H1 (cell line): ENCODE measurements around the gene ZNF366. TPM values are rescaled to one million over a fixed set of nuclear protein-coding genes. Genes with fewer than 3 reads are reported as not detected.

Source experiments
- CTCF ChIA-PET: fragments of 300-600 bp; sonication (Branson Sonifier 250); formaldehyde crosslinking; loops from one replicate; lab custom pipeline; 2021; ENCODE audit not compliant: partially characterized antibody; lab: Charles Lee
- POLR2A ChIA-PET: fragments of 300-600 bp; sonication (Branson Sonifier 250); formaldehyde crosslinking; loops from one replicate; lab custom pipeline; 2021; ENCODE audit warnings: inconsistent platforms; ENCODE audit not compliant: partially characterized antibody; lab: Charles Lee
- DNase-seq, 2 experiments: peaks; one replicate each; pipeline versions ENCODE4 v3.0.0 to v3.0.0-alpha.2; 2010 to 2022; ENCODE audit warnings: low spot score in 2 of 2, low read depth in 1 of 2, mixed read lengths in 1 of 2
- FAIRE-seq: peaks from 2 replicates; lab custom pipeline; 2011; peaks lifted over from hg19 to GRCh38; lab: Jason Lieb, UNC
- H2AFZ ChIP-seq: 2 replicates; pipeline ENCODE4 v1.8.1; 2012; ENCODE audit warnings: low read length, inconsistent platforms
- H2AK5ac ChIP-seq: 2 replicates; pipeline ENCODE4 v1.6.1; 2013; ENCODE audit warnings: low read depth, low read length
- H2BK120ac ChIP-seq: replicated peaks from 2 replicates; pipeline ENCODE3; 2013; ENCODE audit warnings: low read depth, low read length, inconsistent platforms
- H2BK12ac ChIP-seq: 2 replicates; pipeline ENCODE4 v1.6.1; 2013; ENCODE audit warnings: low read depth, low read length
- H2BK15ac ChIP-seq: 2 replicates; pipeline ENCODE4 v1.6.1; 2013; ENCODE audit warnings: low read length
- H2BK20ac ChIP-seq: 2 replicates; pipeline ENCODE4 v1.6.1; 2013; ENCODE audit warnings: low read length
- H2BK5ac ChIP-seq: 2 replicates; pipeline ENCODE4 v1.6.1; 2013; ENCODE audit warnings: low read depth, low read length
- H3K14ac ChIP-seq: 2 replicates; pipeline ENCODE4 v1.6.1; 2013; ENCODE audit warnings: inconsistent platforms; ENCODE audit not compliant: insufficient read length
- H3K18ac ChIP-seq: 2 replicates; pipeline ENCODE4 v1.6.1; 2013; ENCODE audit warnings: low read length; ENCODE audit errors: extremely low read depth
- H3K23ac ChIP-seq: 2 replicates; pipeline ENCODE4 v1.6.1; 2013; ENCODE audit warnings: inconsistent platforms; ENCODE audit not compliant: insufficient read length
- H3K23me2 ChIP-seq: 2 replicates; pipeline ENCODE4 v1.6.1; 2013; ENCODE audit warnings: low read depth, low read length
- H3K27ac ChIP-seq: 2 replicates; pipeline ENCODE4 v1.6.1; 2011; ENCODE audit warnings: low read depth, low read length, inconsistent platforms
- H3K27me3 ChIP-seq, 4 experiments: replicated peaks in 1 of 4; 1 replicate in 1 of 4; 2 replicates in 3 of 4; pipeline versions ENCODE4 v1.6.1 to v1.8.1; 2011 to 2013; ENCODE audit warnings: low read length in 3 of 4, mild to moderate bottlenecking in 3 of 4, inconsistent platforms in 2 of 4, mixed read lengths in 2 of 4, moderate library complexity in 1 of 4; ENCODE audit not compliant: control insufficient read depth in 3 of 4, insufficient read depth in 3 of 4; ENCODE audit errors: extremely low read depth in 1 of 4
- H3K36me3 ChIP-seq, 4 experiments: 2 replicates each; pipeline versions ENCODE4 v1.6.1 to v1.8.1; 2011 to 2013; ENCODE audit warnings: mild to moderate bottlenecking in 4 of 4, low read length in 3 of 4, moderate library complexity in 2 of 4, control low read depth in 1 of 4, inconsistent platforms in 1 of 4; ENCODE audit not compliant: insufficient read depth in 4 of 4, control insufficient read depth in 2 of 4
- H3K4ac ChIP-seq: replicated peaks from 2 replicates; pipeline ENCODE3; 2013; ENCODE audit warnings: low read length, low read depth, mixed read lengths, inconsistent platforms; ENCODE audit not compliant: insufficient read length
- H3K4me1 ChIP-seq, 4 experiments: replicated peaks in 1 of 4; 1 replicate in 1 of 4; 2 replicates in 3 of 4; pipeline versions ENCODE4 v1.6.1 to v1.8.1; 2011 to 2013; ENCODE audit warnings: low read length in 3 of 4, inconsistent platforms in 2 of 4, mixed read lengths in 1 of 4; ENCODE audit not compliant: insufficient read depth in 4 of 4, control insufficient read depth in 3 of 4
- H3K4me2 ChIP-seq, 2 experiments: 2 replicates each; pipeline versions ENCODE4 v1.6.1 to v1.8.1; 2011 to 2013; ENCODE audit warnings: low read depth in 2 of 2, low read length in 2 of 2, control low read depth in 1 of 2, inconsistent platforms in 1 of 2, mild to moderate bottlenecking in 1 of 2; ENCODE audit not compliant: insufficient read depth in 1 of 2
- H3K4me3 ChIP-seq, 4 experiments: fragments of 200-600, 300-600 bp in 1 of 4; sonication (generic), shearing (Covaris generic), sonication (Bioruptor Twin) in 1 of 4; 2 replicates each; pipeline versions ENCODE4 v1.5.1 to v1.8.1; 2011 to 2016; ENCODE audit warnings: low read length in 4 of 4, low read depth in 3 of 4, control low read depth in 2 of 4, inconsistent platforms in 2 of 4, mild to moderate bottlenecking in 2 of 4, mixed read lengths in 1 of 4, moderate library complexity in 1 of 4; ENCODE audit not compliant: insufficient read depth in 2 of 4; ENCODE audit errors: extremely low read depth in 1 of 4
- H3K56ac ChIP-seq: replicated peaks from 2 replicates; pipeline ENCODE3; 2013; ENCODE audit warnings: low read depth, mild to moderate bottlenecking, mixed read lengths, low read length, inconsistent platforms; ENCODE audit not compliant: insufficient read length
- H3K79me1 ChIP-seq: 2 replicates; pipeline ENCODE4 v1.6.1; 2013; ENCODE audit warnings: low read depth, low read length, control low read depth
- H3K79me2 ChIP-seq, 2 experiments: 2 replicates each; pipeline versions ENCODE4 v1.6.1 to v1.8.1; 2012 to 2013; ENCODE audit warnings: low read length in 2 of 2, mild to moderate bottlenecking in 2 of 2, inconsistent platforms in 1 of 2; ENCODE audit not compliant: insufficient read depth in 2 of 2, control insufficient read depth in 1 of 2
- H3K9ac ChIP-seq, 4 experiments: replicated peaks in 1 of 4; 1 replicate in 1 of 4; 2 replicates in 3 of 4; pipeline versions ENCODE4 v1.6.1 to v1.8.1; 2011 to 2013; ENCODE audit warnings: low read depth in 3 of 4, low read length in 3 of 4, control low read depth in 2 of 4, mild to moderate bottlenecking in 2 of 4, moderate library complexity in 2 of 4, inconsistent platforms in 1 of 4; ENCODE audit errors: extremely low read depth in 1 of 4
- H3K9me3 ChIP-seq, 2 experiments: 2 replicates each; pipeline versions ENCODE4 v1.6.1 to v1.8.1; 2012 to 2013; ENCODE audit warnings: mild to moderate bottlenecking in 2 of 2, moderate library complexity in 2 of 2, control low read depth in 1 of 2, inconsistent platforms in 1 of 2, low read depth in 1 of 2, low read length in 1 of 2, mixed read lengths in 1 of 2; ENCODE audit not compliant: insufficient read depth in 2 of 2
- H4K20me1 ChIP-seq, 2 experiments: replicated peaks in 1 of 2; 2 replicates each; pipeline versions ENCODE3 to v1.8.1; 2011 to 2013; ENCODE audit warnings: inconsistent platforms in 2 of 2, low read length in 2 of 2, mild to moderate bottlenecking in 1 of 2; ENCODE audit not compliant: insufficient read depth in 2 of 2, control insufficient read depth in 1 of 2
- H4K5ac ChIP-seq: 2 replicates; pipeline ENCODE4 v1.6.1; 2013; ENCODE audit warnings: low read length, low read depth, mixed read lengths, inconsistent platforms; ENCODE audit not compliant: insufficient read length
- H4K8ac ChIP-seq: 2 replicates; pipeline ENCODE4 v1.8.0; 2013; ENCODE audit warnings: mild to moderate bottlenecking, moderate library complexity, low read length, inconsistent platforms; ENCODE audit not compliant: insufficient read depth; ENCODE audit errors: extremely low read depth
- H4K91ac ChIP-seq: replicated peaks from 2 replicates; pipeline ENCODE3; 2013; ENCODE audit warnings: low read length, mixed read lengths, inconsistent platforms; ENCODE audit not compliant: insufficient read length
- ATF3 ChIP-seq: IDR thresholded peaks from 2 replicates; pipeline ENCODE4 v1.6.1; 2011; ENCODE audit warnings: low read depth, mild to moderate bottlenecking, low read length; ENCODE audit not compliant: insufficient read depth
- CBX8 ChIP-seq: fragments of 300-800, 300-1000 bp; sonication (generic); IDR thresholded peaks from 2 replicates; pipeline ENCODE4 v1.7.1; 2016; ENCODE audit warnings: low read depth, low read length, borderline replicate concordance
- CHD1 ChIP-seq: IDR thresholded peaks from 2 replicates; pipeline ENCODE4 v1.6.1; 2012; ENCODE audit warnings: low read depth, low read length, improper control_type of control experiment
- E2F6 ChIP-seq: IDR thresholded peaks from 2 replicates; pipeline ENCODE4 v1.6.1; 2012; ENCODE audit warnings: inconsistent platforms
- EGR1 ChIP-seq: IDR thresholded peaks from 2 replicates; pipeline ENCODE4 v1.6.1; 2011; ENCODE audit warnings: low read depth, low read length, borderline replicate concordance
- FOSL1 ChIP-seq: IDR thresholded peaks from 2 replicates; pipeline ENCODE4 v1.6.1; 2011; ENCODE audit warnings: mild to moderate bottlenecking, low read depth, low read length, moderate library complexity; ENCODE audit not compliant: insufficient read depth
- GABPA ChIP-seq: IDR thresholded peaks from 2 replicates; pipeline ENCODE4 v1.6.1; 2011; ENCODE audit warnings: mild to moderate bottlenecking, low read length, moderate library complexity, borderline replicate concordance; ENCODE audit not compliant: insufficient read depth
- HDAC6 ChIP-seq: IDR thresholded peaks from one replicate; pipeline ENCODE4 v1.7.1; 2012; ENCODE audit warnings: low read depth, mild to moderate bottlenecking, inconsistent platforms, low read length, moderate library complexity
- RFX5 ChIP-seq: IDR thresholded peaks from 2 replicates; pipeline ENCODE4 v1.6.1; 2011; ENCODE audit warnings: low read depth, low read length, improper control_type of control experiment, borderline replicate concordance
- SIRT6 ChIP-seq: IDR thresholded peaks from one replicate; pipeline ENCODE4 v1.7.1; 2012; ENCODE audit warnings: low read length, inconsistent platforms
- WGBS, 2 experiments: shearing (Covaris generic) in 1 of 2; methylation state at CpG; one replicate each; pipeline versions ENCODE4 v1.1.6 to v1.1.7; 2013 to 2015; ENCODE audit warnings: low lambda C conversion rate in 2 of 2, mixed read lengths in 2 of 2, inconsistent platforms in 1 of 2, low coverage in 1 of 2, missing lambda C conversion rate in 1 of 2; ENCODE audit not compliant: insufficient replicate concordance in 2 of 2, insufficient coverage in 1 of 2, insufficient read length in 1 of 2; ENCODE audit errors: extremely low coverage in 1 of 2, missing lambda C conversion rate in 1 of 2; 5-methylcytosine and 5-hydroxymethylcytosine counted together
- long read RNA-seq, 2 experiments: library from RNA in 1 of 2; library from capped mRNA in 1 of 2; stranded (forward); transcript quantifications; one replicate each; pipeline ENCODE4 v2.0.0, GENCODE V29; 2021; ENCODE audit warnings: inconsistent platforms in 1 of 2
- polyA minus RNA-seq, 3 experiments: library from RNA; depleted of rRNA, polyadenylated mRNA; stranded (reverse); fragments of >200 nt; gene quantifications; 1 replicate in 2 of 3; 2 replicates in 1 of 3; pipeline ENCODE4 v1.2.3, GENCODE V29; 2011
- polyA plus RNA-seq, 7 experiments: library from polyadenylated mRNA; depleted of rRNA in 3 of 7; stranded (reverse) in 5 of 7; unstranded in 2 of 7; fragments of >200 nt in 5 of 7; fragments of 200-250 nt in 2 of 7; gene quantifications; 1 replicate in 5 of 7; 2 replicates in 1 of 7; 4 replicates in 1 of 7; pipeline versions ENCODE4 v1.2.1 to v1.2.3, GENCODE V29; 2011 to 2013; ENCODE audit warnings: missing spikeins in 2 of 7, mixed read lengths in 2 of 7
- total RNA-seq: library from RNA; stranded (reverse); fragmentation: NEBNext Ultra II Directional; extraction: Animal tissue kit (Norgen Biotek cat#: 25700); gene quantifications from 2 replicates; pipeline ENCODE4 v1.2.1, GENCODE V29; 2021

The ZNF366 gene
- total RNA-seq (not detected in 2 replicates), polyA plus RNA-seq (2011; rRNA removed) (not detected in 2 replicates), polyA minus RNA-seq (2011; rRNA and poly(A)+ RNA removed) (not detected in 2 replicates)
- not detected for polyA plus RNA-seq (2011; cell fraction: cytosol; rRNA removed)
- not detected for polyA plus RNA-seq (2011; cell fraction: nucleus; rRNA removed)
- not detected in 4 replicates for polyA plus RNA-seq (2012, experiment 1 of 2)
- not detected for polyA plus RNA-seq (2012, experiment 2 of 2)
- polyA plus RNA-seq (2013, experiment 1 of 2), result not detected
- not detected for polyA plus RNA-seq (2013, experiment 2 of 2)
- not detected for polyA minus RNA-seq (2011; cell fraction: cytosol; rRNA and poly(A)+ RNA removed)
- not detected for polyA minus RNA-seq (2011; cell fraction: nucleus; rRNA and poly(A)+ RNA removed)
- long read RNA-seq, experiment 1, result 0 reads
- long read RNA-seq, experiment 2, result 0 reads

- Histone ChIP-seq H3K56ac (no peak within 1 kb of the TSS), H4K20me1 (no peaks in the 10 kb centered on the region), H2AFZ (peak within 1 kb of the TSS; percentile 38; the same call in 1 of the 2 replicates), H3K4me1 (peaks cover 0 to 7% (median 4%) of the 10 kb centered on the region in 4 experiments; a peak in 3 of 7 replicates), H3K27me3 (no peaks in the 10 kb centered on the region), H2BK20ac (no peak within 1 kb of the TSS), H4K8ac (no peak within 1 kb of the TSS), H3K18ac (no peak within 1 kb of the TSS), H4K5ac (no peak within 1 kb of the TSS), H3K4me2 (no peak within 1 kb of the TSS), H4K91ac (no peak within 1 kb of the TSS), H2BK5ac (no peak within 1 kb of the TSS), H3K79me1 (no peaks in the 10 kb centered on the region), H3K36me3 (no peaks in the 10 kb centered on the region), H3K9ac (no peak within 1 kb of the TSS), H2BK15ac (no peak within 1 kb of the TSS), H3K27ac (no peak within 1 kb of the TSS), H3K4me3 (no peak within 1 kb of the TSS), H3K9me3 (no peaks in the 10 kb centered on the region), H3K14ac (no peak within 1 kb of the TSS), H2BK12ac (no peak within 1 kb of the TSS), H3K23ac (no peak within 1 kb of the TSS), H2AK5ac (no peak within 1 kb of the TSS), H3K4ac (no peak within 1 kb of the TSS), H3K79me2 (no peaks in the 10 kb centered on the region), H3K23me2 (no peaks in the 10 kb centered on the region), H2BK120ac (no peak within 1 kb of the TSS)
- FAIRE-seq, result no peak
- POLR2A ChIA-PET, result no interaction called here
- CTCF ChIA-PET, result interaction anchor here (0.6 to 1.1 kb wide), 2 partner anchors 22 to 922 kb away, joined by 3 read pairs; no protein-coding TSS in a partner anchor
- DNase-seq, result no peak
- WGBS, 2 experiments, result 85% methylated on average over 7 of the region's 9 CpGs; no CpG with 5 or more reads in 1 of the 2 experiments
- TF ChIP-seq HDAC6 (no peak), FOSL1 (no peak), SIRT6 (no peak), RFX5 (no peak), GABPA (no peak), CHD1 (no peak), EGR1 (no peak), E2F6 (no peak), ATF3 (no peak), CBX8 (no peak)
Observed at GRCh38 chr5:72507231-72507906, at the start of gene ZNF366. Gene ZNF366 (minus strand): TSS chr5:72507410. CDS start chr5:72461496, 45,914 bp downstream.
